Epithelial cell of prostate (primary cell): ENCODE results near the gene AACS.

Source experiments
- DNase-seq: peaks from one replicate; pipeline ENCODE4 v3.0.0-alpha.2; 2011; ENCODE audit warnings: low read depth, low spot score
- H3K27ac ChIP-seq: fragments of 450-650 bp; 2 replicates; pipeline ENCODE4 v1.5.1; 2017; ENCODE audit warnings: mild to moderate bottlenecking

Gene AACS

DNA sequence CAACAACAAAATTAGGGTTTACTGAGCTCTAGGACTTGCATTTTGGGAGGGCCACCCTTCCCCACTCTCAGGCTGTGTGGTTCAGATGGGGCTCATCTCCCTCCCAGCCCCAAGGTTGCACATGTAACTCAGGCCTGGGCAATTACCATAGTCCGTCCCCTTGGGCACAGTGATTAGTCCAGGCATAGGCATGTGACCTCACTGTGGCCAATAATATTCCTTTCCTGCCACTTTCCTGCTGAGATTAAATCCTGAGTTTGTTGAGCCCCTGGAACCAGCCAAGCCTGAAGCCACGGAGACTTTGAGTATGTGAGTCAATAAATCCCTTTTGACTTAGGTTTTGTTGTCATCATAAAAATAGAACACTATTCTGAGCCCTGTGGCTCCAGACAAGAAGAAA, 113.0 kb downstream of the AACS start:
- DNase-seq, result no peak
- H3K27ac ChIP-seq, result no peak overlapping the region

DNA sequence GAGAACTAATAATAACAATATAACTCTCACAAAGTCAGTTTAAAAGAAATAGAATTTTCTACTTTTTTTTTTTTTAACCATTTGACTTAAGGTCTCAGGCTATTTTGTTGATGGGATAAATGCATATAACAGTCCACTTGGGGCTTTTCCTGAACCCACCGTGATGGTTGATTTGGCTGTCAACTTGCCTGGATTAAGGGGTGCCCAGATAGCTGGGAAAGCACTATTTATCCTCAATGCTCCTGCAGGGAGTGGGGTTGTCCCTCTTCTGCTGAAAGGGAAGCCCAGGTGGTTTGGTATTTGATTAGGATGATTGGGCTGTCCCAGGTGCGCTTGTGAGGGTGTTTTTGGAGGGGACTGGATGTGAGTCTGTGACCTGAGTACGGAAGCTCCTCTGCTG, 114.9 kb downstream of the AACS start:
- DNase-seq, result no peak
- H3K27ac ChIP-seq, result no peak overlapping the region

DNA sequence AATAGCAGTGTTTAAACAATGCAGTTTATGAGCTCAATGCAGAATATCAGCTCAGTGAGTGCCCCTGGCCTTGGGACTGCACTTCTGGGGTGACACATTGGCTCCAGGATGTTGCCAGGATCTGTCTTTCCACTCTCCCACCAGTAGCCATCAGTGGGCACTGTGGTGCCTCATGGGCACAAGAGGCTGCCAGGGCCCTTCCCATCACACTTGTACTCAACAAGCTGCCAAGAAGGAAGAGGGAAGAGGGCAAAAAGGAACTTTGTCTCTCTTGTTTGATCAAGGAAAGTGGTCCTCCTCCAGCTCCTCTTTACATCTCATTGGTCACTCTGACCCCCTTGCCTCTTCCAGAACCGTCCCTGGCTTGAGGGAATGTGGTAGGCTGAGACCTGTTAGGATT, 115.9 kb downstream of the AACS start:
- DNase-seq, result no peak
- no peak overlapping the region for H3K27ac ChIP-seq

DNA sequence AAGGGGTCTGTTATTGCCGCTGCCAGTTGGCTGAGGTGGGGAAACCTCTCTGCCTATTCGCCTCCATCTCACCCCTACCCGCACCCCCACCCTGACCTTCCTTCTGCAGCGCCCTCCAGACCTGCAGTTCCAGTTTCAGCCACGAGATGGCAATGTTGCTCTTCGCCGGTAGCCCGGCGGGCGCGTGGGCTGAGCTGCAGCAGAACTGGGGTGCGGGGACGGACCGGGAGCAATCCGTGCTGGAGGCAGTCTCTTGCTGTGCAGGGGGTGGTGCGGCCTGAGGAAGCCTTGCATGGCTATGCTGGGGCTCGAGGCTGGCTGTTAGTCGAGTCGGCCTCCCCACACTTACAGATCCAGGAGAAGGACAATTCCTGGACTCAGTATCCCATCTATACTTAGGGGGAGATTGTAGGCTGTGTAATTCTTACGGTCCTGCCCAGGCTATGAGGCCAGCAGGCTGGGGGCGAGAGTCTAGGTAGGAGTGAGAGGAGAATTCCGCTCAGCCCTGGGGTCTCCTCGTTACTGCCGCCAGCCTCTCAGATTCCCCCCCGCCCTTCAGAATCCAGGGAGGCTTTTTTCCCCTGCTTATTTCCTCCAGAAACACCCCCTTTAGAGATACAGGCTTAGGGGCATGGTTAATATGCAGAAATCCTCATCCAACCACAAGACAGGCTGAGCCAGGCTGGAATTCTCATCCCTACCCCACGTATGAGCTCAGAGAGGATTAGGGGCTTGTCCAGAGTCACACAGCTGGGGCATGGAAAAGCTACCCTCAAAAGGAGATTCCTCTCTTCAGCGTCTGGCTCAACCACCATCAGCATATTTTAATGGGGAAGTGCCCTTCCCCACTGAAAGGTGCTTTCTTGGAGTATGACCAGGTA, 118.2 kb downstream of the AACS start:
- DNase-seq, result no peak
- no peak overlapping the region for H3K27ac ChIP-seq

DNA sequence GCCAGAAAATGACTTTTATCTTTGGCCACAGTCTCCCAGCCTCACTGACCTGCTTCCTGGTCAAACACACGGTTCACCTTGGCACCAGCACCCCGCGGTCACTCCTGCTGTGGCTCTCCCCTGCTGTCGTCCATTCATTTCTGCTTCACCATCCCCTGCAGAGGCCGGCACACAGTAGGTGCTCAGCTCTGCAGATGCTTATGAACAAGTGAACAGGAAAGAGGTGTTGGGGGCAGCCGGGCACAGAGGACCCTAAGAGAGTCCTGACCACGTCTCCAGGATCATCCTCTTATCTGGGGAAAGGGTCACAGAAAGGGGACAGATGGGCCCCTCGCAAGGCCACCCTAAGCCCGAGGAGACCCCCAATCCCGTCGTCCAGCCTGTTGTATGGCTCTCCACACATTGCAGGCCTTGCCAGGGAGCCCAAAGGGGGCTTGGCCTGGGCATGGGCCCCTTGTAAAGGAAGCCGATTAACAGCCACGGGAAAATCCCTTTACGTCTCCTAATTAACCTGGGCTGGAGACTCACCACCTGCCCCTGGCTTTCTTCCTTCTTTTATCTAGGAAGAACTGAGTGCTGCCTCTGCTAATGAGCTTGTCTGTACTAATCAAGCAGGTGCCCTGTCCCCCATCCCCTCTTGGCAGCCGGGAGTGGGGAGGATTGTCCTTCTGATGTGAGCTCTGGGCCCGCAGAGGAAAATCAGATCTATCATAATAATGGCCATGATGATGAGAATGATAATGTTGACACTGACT, 119.2 kb downstream of the AACS start:
- DNase-seq, result no peak
- H3K27ac ChIP-seq, result no peak overlapping the region

DNA sequence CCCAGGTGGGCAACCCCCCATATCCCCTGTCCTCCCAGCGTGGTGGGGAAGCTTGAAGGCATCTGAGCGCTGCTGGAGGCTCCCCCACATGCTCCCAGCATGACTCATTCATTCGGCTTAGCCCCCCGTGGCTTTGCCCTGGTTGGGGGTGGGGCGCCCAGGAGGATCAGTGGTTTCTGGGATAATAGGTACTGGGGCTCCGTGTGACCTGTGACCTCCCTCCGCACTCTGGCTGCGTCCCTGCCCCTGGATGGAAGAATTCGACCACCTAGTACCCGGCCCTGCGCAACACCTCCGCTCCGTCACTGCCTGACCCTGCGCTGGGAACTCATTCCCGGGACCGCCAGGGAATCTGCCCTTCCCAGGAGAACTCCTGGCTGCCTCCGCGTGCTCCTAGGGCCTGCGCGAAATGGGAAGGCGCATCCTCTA, 120.1 kb downstream of the AACS start:
- DNase-seq, result no peak
- no peak overlapping the region for H3K27ac ChIP-seq

DNA sequence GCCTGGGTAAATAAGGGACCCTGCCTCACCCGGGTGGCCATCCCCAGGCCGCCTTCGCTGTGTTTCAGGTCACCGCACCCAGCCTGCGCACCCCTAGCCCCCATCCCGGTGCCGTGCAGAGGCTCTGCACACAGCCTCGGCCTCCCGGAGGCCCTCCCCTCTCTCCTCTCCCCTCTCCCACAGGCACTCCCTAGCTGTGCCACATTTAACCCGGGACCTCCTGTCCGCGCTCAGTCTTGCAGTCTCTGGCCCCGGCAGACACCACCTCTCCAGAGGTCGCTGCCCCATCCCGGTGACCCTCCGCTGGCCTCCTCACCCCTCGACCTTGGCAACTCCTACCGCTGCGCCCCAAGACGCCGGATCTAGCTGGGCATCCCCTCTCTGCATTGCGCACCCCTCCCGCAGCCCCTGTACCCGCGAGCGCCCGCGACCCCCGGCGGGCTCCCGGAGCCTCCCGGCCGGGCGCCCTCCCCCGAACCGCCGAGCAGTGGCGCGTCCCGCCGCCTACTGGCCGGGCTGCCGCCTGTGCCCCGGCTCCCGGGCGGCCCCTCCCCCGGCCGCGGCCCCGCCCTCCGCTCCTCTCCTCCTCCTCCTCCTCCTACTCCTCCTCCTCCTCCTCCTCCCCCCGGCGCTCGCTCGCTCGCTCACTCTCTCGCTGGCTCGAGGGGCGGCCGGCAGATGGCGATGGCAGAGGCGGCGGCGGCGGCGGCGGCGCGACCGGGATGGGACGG, 120.7 kb downstream of the AACS start, which contains the start of gene TMEM132B:
Gene TMEM132B, plus strand, starts transcription at position 647 of the 731 bp plus-strand sequence.
- no peak for DNase-seq
- H3K27ac ChIP-seq, result no peak within 1 kb of the TSS

DNA sequence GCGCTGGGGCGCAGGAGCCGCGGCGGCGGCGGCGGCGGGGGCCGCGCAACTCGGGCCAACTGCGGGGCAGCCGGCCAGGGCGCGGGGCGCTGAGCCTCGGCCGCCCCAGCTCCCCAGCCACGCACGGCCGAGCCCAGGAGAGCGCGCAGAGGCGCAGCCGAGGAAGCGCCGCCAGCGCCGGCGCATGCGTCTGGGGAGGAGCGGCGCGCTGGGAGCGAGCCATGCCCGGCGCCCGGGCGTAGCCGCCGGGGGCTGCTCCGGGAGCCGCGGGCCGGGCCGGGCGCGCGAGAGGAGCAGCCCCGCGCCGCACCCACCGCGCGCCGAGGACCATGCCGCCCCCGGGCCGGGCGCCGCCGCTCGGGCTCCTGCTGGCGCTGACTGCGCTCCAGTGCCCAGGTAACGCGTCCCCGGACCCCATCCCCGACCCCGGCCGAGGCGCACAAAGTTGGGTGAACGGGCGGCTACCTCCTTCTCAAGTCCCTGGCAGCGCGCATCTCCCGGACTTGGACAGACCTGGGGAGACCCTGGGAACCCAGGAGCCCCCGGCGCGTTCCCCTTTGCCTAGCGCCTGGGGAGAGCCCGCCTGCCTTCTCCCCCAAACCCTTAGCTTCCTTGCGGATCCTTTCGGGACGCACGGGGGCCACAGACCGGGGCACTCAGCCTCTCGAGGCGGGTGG, 121.4 kb downstream of the AACS start:
- H3K27ac ChIP-seq, result no peak overlapping the region
- no peak for DNase-seq

DNA sequence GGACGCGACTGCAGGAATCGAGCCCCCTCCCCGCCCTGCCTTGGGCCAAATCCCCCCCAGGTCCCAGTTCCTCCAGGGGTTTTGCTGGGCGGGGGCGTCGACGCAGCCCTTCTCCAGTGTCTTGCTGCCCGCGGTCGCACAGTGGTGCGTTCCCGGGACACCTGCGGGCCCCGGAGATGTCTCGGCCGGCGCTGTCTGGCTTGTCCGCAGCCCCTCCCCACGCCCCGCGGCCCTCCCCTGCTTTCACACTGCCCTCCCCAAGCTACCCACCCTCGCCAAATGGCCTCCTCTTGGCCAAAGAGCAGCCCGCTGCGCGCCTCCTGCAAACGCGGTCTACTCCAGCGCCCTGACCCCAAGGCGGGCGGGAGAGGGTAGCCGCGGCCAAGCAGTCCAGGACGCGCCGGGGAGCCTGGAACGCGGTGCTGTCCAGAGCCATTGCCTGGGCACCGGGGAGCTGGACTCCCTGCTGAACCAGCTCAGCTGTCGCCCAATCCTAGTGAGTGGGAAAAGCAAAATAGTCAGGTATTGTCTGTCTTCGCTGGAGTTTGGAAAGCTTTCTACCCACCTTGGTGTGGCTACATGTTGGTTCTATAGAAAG, 122.0 kb downstream of the AACS start:
- H3K27ac ChIP-seq, result no peak overlapping the region
- DNase-seq, result no peak

DNA sequence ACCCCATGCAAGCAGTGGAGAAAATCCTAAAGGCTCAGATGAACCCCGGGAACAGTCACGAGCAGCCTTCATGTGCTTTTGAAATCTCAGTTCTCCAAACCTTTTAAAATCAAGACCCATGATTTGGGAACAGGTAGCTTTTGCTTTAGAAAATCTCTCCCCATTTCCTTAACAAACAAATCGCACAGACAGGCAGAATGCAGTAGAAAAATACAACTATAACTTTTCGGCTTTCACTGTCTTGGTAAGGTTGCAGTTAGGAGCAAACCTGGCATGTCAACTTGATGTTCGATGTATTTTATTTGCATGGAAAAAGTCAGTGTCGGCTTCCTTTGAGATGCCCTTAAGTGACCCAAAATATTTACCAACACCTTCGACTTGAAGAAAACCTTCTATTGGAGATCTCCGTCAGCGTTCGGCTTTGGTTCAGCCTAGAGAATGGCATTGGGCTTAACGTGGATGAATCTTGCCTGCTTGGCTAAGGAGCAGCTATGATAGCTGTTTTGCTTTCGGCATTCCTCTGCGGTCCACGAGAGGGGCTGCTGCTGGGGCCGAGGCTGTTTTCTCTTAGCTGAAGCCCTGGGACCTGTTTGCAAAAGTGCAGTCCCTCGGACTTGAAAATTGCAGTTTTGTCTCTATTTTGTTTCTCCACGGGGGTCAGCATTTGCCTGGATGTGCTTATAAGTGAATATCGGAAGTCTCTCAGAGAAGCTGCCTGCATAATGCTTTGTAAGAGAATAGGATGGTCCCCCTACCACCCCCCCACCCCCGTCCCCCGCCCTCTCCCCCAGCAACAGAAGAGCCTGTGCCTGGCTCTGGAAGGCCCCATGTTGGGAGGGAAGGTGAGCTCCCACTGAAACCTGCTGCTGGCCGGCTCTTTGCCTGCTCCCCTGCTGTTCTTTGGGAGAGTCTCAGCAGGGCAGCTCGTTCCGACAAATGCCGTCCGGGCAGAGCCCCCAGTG, 122.8 kb downstream of the AACS start:
- H3K27ac ChIP-seq, result no peak overlapping the region
- no peak for DNase-seq

DNA sequence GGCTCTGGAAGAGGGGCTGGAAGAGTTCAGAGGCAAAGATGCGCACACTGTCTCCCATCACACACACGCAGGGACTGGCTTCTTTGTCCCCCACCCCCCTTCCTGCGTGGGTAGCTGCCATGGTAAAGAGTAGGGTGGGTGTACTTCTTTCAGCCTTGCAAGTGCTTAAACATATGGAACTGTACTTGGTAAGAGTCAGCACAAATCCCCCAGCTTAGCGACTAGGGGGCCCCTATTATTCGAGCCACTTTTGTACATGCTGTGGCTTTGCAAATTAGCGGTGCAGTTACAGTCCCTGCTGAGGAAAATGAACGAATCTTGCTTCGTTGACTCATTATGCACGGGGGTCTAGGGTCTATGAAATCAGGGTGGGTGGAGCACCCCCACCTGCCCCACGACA, 123.8 kb downstream of the AACS start:
- no peak for DNase-seq
- H3K27ac ChIP-seq, result no peak overlapping the region

DNA sequence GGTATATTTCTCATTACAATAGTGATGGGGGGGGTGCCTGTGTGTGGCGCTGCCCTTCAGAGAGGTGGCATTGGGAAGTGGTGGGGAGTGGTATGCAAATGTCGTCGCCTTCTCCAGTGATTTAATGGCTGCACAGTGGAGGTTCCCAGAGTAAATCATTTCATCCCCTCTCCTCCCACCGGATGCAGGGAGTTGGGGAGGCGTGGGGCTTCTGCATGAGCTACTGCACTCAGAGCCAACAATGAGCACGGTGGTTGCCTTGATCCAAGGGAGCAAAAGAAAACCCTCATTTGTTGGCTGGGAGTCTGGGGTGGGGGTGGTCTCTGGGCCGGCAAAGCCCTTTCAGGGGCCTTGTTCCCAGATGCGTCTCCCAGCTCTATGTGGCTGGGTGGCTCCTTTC, 124.3 kb downstream of the AACS start:
- no peak for DNase-seq
- H3K27ac ChIP-seq, result no peak overlapping the region

DNA sequence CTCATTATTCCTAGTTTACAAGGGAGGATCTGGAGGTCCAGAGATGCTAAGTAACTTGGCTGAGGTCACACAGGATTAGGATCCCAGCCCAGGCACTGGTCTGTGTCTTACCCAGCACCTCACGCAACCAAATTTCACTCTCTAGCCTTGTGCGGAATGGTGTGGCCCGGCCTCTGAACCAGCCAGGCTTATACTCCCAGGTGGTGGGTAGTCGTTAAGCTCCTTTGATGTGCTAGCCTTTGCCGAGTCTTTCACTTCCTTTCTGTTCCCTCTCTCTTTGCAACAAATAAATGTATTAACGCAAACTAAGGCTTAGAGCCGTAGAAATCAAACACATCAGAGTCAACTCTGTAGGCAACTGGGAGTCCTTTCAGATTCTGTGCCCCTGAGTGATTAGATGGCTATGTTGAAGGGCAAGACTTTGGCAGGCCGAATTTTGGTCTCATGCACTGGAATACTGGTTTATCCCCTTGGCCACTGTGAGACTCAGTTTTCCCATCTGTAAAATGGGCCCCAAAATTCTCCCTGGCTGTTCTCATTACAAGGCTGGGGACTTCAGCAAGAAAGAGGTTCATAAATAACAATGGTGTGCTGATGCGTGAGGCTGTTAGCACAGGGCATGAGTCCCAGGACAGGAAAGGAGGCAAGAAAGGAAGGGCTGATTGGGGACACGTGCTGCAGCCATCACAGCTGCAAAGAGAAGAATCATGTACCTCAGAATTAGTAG, 126.3 kb downstream of the AACS start:
- DNase-seq, result no peak
- no peak overlapping the region for H3K27ac ChIP-seq

DNA sequence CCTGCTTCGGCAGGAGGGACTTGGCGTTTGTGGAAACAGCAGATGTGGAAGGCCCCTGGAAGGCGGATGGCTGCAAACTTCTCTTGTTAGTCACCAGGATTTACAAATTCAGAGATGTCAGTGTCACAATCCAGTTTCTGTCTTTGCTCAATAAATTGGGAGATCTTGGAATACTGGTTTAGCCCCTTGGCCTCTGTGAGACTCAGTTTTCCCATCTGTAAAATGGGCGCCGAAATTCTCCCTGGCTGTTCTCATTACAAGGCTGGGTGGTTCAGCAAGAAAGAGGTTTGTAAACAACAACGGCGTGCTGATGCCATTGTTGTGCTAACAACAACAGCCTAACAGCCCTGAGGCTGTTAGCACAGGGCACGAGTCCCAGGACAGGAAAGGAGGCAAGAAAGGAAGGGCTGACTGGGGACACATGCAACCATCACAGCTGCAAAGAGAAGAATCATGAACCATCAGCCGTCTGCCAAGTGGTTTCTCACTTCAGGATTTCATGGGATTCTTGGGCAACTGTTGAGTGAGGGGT, 127.5 kb downstream of the AACS start:
- no peak for DNase-seq
- H3K27ac ChIP-seq, result no peak overlapping the region
